Esophagus muscularis mucosa (tissue), 4 donors: ENCODE measurements around the gene NEURL1B. TPM values are rescaled to one million over a fixed set of nuclear protein-coding genes. Genes with fewer than 3 reads are reported as not detected.

Source experiments
- DNase-seq: peaks from one replicate; pipeline ENCODE4 v3.0.0-alpha.2; 2017; ENCODE audit errors: extremely low spot score
- H3K27ac ChIP-seq, 4 donors: fragments of 200-600 bp; sonication (generic); replicated peaks in 1 of 4; 1 replicate in 3 of 4; 2 replicates in 1 of 4; pipeline ENCODE4 v1.5.1; 2016 to 2019; ENCODE audit warnings: mild to moderate bottlenecking in 1 of 4
- H3K27me3 ChIP-seq, 4 donors: fragments of 200-600 bp; sonication (generic); one replicate each; pipeline versions ENCODE4 v1.5.1 to v1.6.0; 2016 to 2019
- H3K36me3 ChIP-seq, 4 donors: fragments of 200-600 bp; sonication (generic); one replicate each; pipeline ENCODE4 v1.5.1; 2016 to 2019
- H3K4me1 ChIP-seq, 4 donors: fragments of 200-600 bp; sonication (generic); one replicate each; pipeline ENCODE4 v1.5.1; 2016 to 2019
- H3K4me3 ChIP-seq, 4 donors: fragments of 200-600 bp; sonication (generic); 1 replicate in 2 of 4; 2 replicates in 2 of 4; pipeline ENCODE4 v1.5.1; 2016 to 2019; ENCODE audit warnings: mild to moderate bottlenecking in 4 of 4, moderate library complexity in 1 of 4
- H3K9me3 ChIP-seq, 4 donors: fragments of 200-600 bp; sonication (generic); 1 replicate in 3 of 4; 2 replicates in 1 of 4; pipeline ENCODE4 v1.5.1; 2016 to 2019
- CTCF ChIP-seq, 3 experiments: fragments of 200-600 bp in 2 of 3; fragments of 450-650 bp in 1 of 3; sonication (generic) in 2 of 3; IDR thresholded peaks; one replicate each; pipeline ENCODE4 v1.5.1; 2017 to 2019; ENCODE audit warnings: antibody characterized with exemption in 3 of 3, mild to moderate bottlenecking in 2 of 3, moderate library complexity in 1 of 3
- EP300 ChIP-seq: sonication (generic); formaldehyde crosslinking; IDR thresholded peaks from one replicate; pipeline ENCODE4 v1.6.1; 2017; ENCODE audit warnings: antibody characterized with exemption
- POLR2A ChIP-seq: fragments of 450-650 bp; IDR thresholded peaks from one replicate; pipeline ENCODE4 v1.6.1; 2017; ENCODE audit warnings: antibody characterized with exemption, moderate library complexity, mild to moderate bottlenecking, low read depth
- POLR2AphosphoS5 ChIP-seq, 2 donors: sonication (generic); formaldehyde crosslinking; IDR thresholded peaks; one replicate each; pipeline ENCODE4 v1.6.1; 2017; ENCODE audit warnings: antibody characterized with exemption in 2 of 2
- WGBS: methylation state at CpG from one replicate; pipeline ENCODE4 v1.1.5; 2018; 5-methylcytosine and 5-hydroxymethylcytosine counted together
- intact Hi-C: fragments of 100-400 bp; cut with DNase I; formaldehyde crosslinking; loops from one replicate; pipeline ENCODE4 v1.15.1; 2023
- total RNA-seq, 4 donors: library from RNA; depleted of rRNA; stranded (reverse); fragments of >200 nt; gene quantifications; one replicate each; pipeline versions ENCODE4 v1.1.0 to v1.2.1, GENCODE V29; 2016

Gene NEURL1B
- total RNA-seq = 10 to 100 TPM; 34.1 to 87.1 (median 60.2) TPM

- no peak for DNase-seq
These were observed at the start of gene NEURL1B for GRCh38 chr5:172640822-172641358. Gene NEURL1B, plus strand, starts transcription at chr5:172641263. Its CDS starts 144 bp downstream, at chr5:172641407.

GRCh38 chr5:172591636-172592035 lies 49.4 kb upstream of the NEURL1B start:
- no peaks in the 10 kb centered on the region for H3K27me3 ChIP-seq
- H3K27ac ChIP-seq = no peak overlapping the region
- no peak overlapping the region for H3K4me3 ChIP-seq
- TF ChIP-seq POLR2A = no peak
- 82% methylated on average over 5 of the region's 6 CpGs for WGBS
- DNase-seq = no peak
- intact Hi-C loops = no loop called here
- H3K36me3 ChIP-seq = no peaks in the 10 kb centered on the region
- peaks cover 8 to 14% (median 9%) of the 10 kb centered on the region in 4 donors for H3K4me1 ChIP-seq
- H3K9me3 ChIP-seq = no peaks in the 10 kb centered on the region

More at GRCh38 chr5:172640822-172641358, at the start of gene NEURL1B:
- intact Hi-C loops = loop anchor here (2.0 to 10.0 kb wide), 3 partner anchors 56 to 162 kb away; no protein-coding TSS in a partner anchor
- Histone ChIP-seq H3K27me3 (no peaks in the 10 kb centered on the region), H3K36me3 (peaks cover 0 to 9% (median 4%) of the 10 kb centered on the region in 4 donors), H3K4me1 (peaks cover 16 to 72% (median 65%) of the 10 kb centered on the region in 4 donors), H3K27ac (peak within 1 kb of the TSS; percentile 83 to 96 (median 94)), H3K4me3 (peak within 1 kb of the TSS; percentile 68 to 98 (median 92)), H3K9me3 (no peaks in the 10 kb centered on the region)
- TF ChIP-seq POLR2AphosphoS5 (IDR thresholded peaks at IDR 0.05) (peak; percentile 71 to 73), CTCF (IDR thresholded peaks at IDR 0.05) (peak in 2 of 3 experiments; percentile 21 to 43), POLR2A (no peak), EP300 (no peak)
- 2% methylated on average over 11 of the region's 54 CpGs for WGBS

- DNase-seq = no peak
- H3K36me3 ChIP-seq = no peaks in the 10 kb centered on the region
- H3K4me3 ChIP-seq = no peak overlapping the region
- no peaks in the 10 kb centered on the region for H3K9me3 ChIP-seq
- intact Hi-C loops = no loop called here
- H3K27me3 ChIP-seq = no peaks in the 10 kb centered on the region
- peaks cover 0 to 8% (median 5%) of the 10 kb centered on the region in 4 donors for H3K4me1 ChIP-seq
- WGBS = 86% methylated on average over 4 of the region's 5 CpGs
- no peak overlapping the region for H3K27ac ChIP-seq
- no peak for TF ChIP-seq POLR2AphosphoS5 (IDR thresholded peaks at IDR 0.05)
- TF ChIP-seq CTCF (IDR thresholded peaks at IDR 0.05) = no peak
- TF ChIP-seq POLR2A = no peak
- TF ChIP-seq EP300 = no peak
These were observed 48.2 kb upstream of the NEURL1B start for GRCh38 chr5:172592881-172593280.

GRCh38 chr5:172593306-172593705 lies 47.8 kb upstream of the NEURL1B start:
- TF ChIP-seq POLR2AphosphoS5 (IDR thresholded peaks at IDR 0.05) = no peak
- no peak for TF ChIP-seq EP300
- TF ChIP-seq CTCF (IDR thresholded peaks at IDR 0.05) = no peak
- no peak for TF ChIP-seq POLR2A
- DNase-seq = no peak
- H3K4me1 ChIP-seq = peaks cover 2 to 12% (median 8%) of the 10 kb centered on the region in 4 donors
- H3K9me3 ChIP-seq = no peaks in the 10 kb centered on the region
- no peak overlapping the region for H3K4me3 ChIP-seq
- no peak overlapping the region for H3K27ac ChIP-seq
- no peaks in the 10 kb centered on the region for H3K36me3 ChIP-seq
- no peaks in the 10 kb centered on the region for H3K27me3 ChIP-seq
- intact Hi-C loops = no loop called here
- 84% methylated on average over 12 of the region's 12 CpGs for WGBS

- DNase-seq = no peak
- TF ChIP-seq POLR2A (no peak), CTCF (IDR thresholded peaks at IDR 0.05) (no peak), EP300 (no peak), POLR2AphosphoS5 (IDR thresholded peaks at IDR 0.05) (no peak)
- H3K27me3 ChIP-seq = no peaks in the 10 kb centered on the region
- 93% methylated on average over 8 of the region's 8 CpGs for WGBS
- H3K9me3 ChIP-seq = no peaks in the 10 kb centered on the region
- intact Hi-C loops = no loop called here
- no peak overlapping the region for H3K4me3 ChIP-seq
- H3K36me3 ChIP-seq = no peaks in the 10 kb centered on the region
- H3K4me1 ChIP-seq = peaks cover 7 to 15% (median 13%) of the 10 kb centered on the region in 4 donors
- H3K27ac ChIP-seq = no peak overlapping the region
These were observed 47.3 kb upstream of the NEURL1B start for GRCh38 chr5:172593721-172594235.
